SHP77 treated with DMSO at 0.1 percent for 48 hours (cell line): Measurements from ENCODE around the gene SPTLC2.

Source experiments
- DNase-seq: peaks from one replicate; lab custom pipeline; 2025; lab: John Stamatoyannopoulos, UW

Gene SPTLC2

DNA sequence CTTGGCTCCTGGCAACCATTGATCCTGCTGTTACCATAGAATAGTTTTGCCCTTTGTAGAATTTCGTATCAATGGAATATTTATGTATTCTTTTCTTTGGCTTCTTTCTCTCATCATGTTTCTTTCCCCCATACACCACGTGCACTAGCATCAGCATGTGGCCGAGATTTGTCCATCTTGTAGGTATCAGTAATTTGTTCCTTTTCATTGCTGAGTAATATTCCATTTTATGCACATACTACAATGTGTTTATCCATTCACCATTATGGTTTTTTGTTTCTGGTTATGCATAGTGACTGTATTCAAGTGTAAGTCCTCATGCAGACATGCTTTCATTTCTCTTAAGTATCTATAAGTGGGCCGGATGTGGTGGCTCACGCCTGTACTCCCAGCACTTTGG is 113.3 kb downstream of the SPTLC2 start:
- no peak for DNase-seq

DNA sequence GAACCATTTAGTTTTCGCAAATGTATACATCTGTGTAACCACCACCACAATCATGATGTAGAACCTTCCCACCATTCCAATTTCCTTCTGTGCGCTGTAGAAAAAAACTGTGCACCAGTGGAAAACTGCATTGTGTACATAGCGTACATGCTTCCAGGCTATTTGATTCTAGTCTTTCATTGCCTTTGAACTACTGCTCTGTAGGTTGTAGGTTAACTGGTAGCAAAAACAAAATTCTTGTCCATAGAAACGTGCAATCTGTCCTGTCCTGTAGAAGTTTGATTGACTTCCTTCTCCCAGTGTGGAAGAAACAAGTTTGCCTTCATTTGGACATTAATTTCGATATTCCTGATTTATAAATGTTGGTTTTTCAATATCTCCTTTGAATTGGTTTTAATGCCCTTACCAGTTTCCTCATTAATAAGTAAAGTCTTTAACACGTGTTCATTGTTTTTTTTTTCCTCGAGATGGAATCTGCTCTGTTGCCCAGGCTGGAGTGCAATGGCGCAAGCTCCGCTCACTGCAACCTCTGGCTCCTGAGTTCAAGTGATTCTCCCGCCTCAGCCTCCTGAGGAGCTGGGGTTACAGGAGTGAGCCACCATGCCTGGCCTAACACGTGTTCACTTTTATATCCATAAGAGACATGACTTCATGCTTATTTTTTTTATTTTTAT is 114.2 kb downstream of the SPTLC2 start:
- no peak for DNase-seq

DNA sequence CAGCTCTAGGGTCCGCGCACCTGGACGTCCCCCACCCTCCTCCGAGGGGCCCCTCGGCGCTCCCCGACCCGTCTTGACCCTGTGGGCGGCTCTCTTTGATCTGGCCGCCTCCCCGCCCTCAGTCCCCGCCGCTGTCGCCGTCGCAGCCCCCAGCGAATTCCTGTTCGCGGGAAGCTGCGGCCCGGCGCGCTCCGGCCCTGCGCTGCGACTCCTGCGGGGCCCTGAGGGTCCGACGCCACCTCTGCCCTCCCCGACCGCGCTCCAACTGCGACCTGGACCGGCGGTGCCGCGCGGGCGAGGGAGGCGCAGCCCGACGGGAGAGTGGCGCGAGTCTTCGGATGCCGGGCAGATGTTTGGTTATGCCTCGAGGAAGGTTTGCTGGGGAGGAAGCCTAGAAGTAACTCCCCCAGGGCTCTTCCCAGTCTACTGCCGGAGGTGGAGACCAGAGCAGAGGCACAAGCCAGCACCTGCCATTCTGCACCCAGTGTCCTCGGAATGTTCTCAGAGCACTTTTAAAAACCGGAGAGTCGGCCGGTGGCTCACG is 117.4 kb downstream of the SPTLC2 start:
- DNase-seq, result no peak

DNA sequence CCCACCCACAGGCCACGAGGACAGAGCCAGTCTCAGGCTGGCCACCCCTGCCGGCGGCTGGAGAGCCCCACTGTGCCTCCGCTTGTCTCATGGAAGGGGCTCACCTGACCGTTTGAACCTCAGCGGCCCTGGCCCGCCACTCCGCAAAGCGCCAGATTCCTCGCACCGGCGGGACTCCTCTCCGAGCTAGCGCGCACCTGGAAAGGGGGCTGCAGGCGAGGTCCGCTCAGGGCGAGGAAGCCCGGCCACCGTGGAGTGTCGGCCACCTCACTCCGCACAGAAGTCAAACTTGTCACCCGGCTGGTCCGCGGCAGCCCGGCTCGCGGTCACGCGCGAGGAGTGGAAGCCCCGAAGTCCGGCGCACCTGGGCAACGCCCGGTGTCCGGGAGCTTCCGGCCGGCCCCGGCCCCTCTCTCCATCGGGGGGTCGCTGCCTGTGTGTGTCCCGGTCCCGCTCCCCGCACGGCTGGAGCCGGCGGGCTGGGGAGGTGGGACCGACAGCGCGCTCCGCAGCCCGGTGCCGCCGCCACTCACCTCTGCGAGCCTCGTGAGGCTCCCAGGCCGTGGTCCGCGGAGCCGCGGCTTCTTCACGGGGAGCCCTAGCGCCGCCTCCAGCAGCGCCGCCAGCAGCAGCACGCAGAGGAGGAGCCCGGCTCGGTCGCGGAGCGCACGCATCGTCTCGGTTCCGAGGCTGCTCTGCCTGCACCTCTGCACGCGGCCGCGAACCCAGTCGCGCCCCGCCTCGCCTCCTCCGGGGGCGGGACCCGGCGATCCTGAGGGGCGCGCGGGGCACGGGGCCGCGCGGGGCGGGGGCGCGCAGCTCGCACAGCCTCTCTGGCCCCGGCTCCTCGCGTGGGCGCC is 118.1 kb downstream of the SPTLC2 start, which contains the start of gene ISM2:
Gene ISM2 (minus strand): TSS at position 697 of the 860 bp plus-strand sequence. CDS start 23 bp downstream, at position 674.
- no peak for DNase-seq

DNA sequence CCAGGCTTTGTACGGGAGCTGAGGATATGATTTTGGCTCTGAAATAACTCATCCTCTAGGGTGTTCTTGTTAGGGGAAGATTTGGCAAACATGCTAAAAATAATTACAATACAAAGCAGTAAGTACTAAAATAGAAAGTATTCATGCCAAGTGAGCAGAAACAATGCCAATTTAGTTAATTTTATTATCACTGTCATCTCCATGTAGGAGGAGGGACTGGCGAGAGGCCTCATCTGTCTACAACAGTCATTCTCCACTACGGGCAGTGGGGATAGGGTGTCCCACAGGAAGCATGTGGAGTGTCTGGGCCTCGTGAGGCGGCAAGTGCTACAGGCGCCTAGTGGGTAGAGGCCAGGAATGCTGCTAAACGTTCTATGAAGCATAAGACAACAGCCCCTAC is 121.1 kb downstream of the SPTLC2 start:
- DNase-seq, result no peak

DNA sequence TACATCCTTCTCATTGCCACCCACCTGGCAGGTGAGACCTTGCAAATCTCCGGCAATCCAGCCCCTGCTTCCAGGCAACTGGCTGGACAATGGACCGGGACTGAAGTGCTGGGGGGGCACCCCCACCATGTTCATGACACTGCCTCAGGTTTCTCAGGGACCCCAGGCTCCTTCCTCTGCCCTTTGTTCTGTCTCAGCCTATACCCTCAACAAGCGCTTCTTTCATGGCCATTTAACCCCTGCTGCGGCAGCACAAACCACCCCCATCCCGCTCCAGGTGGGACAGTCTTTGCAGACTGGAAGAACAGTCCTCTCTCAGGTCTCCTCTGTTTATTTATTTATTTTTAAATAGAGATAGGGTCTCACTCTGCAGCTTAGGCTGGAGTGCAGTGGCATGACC is 125.4 kb downstream of the SPTLC2 start:
- DNase-seq, result no peak

DNA sequence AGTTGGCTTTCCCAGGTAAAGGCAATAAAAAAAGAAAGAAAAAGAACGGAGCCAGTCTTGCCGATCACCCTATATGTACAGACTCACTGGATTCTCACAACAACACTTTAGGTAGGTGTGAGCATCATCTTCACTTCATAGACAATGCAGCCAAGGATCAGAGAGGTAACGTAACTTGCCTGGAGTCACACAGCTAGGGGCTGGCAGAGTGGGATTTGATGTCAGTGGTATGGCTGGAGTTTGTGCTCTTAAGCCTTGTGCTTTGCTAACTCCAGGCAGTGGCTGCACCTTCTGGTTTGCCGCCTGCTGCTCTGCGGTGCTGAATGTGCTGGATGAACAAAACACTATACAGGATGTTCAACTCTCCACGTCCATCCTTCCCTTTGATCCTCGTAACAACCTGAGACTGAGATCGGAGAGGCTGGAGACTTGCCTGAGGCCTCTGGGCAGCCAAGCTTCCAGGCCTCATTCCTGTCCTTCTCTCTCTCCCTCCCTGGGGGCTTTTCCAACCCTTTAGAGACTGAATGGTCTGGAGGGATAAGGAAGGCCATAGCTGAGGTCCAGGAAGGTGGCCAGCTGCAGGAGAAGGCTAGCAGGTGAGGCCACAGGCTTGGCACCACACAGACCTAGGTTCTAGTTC is 126.0 kb downstream of the SPTLC2 start:
- no peak for DNase-seq

DNA sequence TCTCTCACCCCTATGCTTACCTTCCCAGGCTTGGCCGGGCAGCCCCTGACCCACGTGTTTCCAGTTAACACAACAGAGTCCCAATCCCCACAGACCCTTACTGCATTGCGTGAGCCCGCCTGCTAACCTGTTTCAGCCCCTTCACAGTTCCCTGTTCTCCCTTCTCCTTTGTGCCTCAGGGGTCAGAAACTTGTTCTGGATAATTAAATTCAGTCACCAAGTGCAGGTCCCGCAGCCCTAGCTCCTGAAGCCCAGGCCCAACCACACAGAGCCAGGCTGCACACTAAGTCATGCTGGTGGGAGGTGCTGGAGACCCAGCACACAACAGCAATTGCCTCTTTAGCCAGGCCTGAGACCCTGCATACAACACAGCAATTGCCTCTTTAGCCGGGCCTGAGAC is 127.4 kb downstream of the SPTLC2 start:
- no peak for DNase-seq

DNA sequence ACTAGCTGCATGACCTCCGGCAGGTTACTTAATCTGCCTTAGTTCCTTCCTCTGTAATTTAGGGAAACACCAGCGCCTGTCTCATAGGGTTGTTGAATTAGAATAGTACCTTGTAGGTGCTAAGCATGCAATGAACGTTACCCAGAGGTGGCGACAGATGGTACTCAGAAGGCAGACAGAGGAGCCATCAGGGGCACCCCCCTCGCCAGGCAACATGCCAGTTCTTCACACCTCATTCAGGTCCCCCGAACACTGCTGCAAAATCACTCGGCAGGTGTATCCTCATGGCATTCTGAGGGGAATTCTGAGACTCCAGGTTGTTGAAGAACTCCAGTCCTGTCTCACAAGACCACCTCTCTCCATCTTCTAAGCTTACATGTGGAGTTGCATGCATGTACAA is 127.9 kb downstream of the SPTLC2 start:
- DNase-seq, result no peak

DNA sequence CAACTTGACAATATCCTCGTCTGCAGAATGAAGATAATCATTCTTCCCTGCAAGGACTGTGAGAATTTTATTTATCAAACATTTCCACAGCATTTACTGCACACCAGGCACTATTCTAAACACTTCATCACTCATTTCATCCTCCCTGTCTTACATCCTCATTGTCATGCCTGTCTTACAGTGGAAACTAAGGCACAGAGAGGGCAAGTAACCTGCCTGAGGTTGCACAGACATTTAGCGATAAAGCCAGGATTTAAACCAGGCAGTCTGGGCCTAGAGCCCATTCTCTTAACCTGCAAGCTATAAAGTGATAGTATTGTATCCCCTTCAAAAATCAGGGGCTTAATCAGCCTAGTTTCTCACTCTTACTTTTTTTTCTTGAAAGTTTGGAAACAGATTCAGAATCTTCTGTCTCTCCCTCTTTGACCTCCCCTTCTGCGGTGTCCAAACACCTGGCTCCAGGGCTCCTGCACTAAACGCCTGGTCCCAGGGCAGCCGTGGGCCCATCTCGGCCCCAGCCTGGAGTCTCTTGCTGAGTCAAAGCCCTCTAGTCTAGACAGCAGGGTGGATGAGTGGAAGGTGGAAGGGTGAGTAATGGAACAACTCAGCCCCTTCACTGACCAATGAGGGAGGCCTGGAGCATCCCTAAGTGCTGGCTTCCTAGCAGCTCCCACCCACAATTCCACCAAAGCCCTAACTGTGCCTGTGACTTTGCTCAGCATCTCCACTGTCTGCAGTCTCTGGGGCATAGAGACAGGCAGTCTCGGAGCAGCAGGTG is 130.3 kb downstream of the SPTLC2 start:
- DNase-seq, result no peak

DNA sequence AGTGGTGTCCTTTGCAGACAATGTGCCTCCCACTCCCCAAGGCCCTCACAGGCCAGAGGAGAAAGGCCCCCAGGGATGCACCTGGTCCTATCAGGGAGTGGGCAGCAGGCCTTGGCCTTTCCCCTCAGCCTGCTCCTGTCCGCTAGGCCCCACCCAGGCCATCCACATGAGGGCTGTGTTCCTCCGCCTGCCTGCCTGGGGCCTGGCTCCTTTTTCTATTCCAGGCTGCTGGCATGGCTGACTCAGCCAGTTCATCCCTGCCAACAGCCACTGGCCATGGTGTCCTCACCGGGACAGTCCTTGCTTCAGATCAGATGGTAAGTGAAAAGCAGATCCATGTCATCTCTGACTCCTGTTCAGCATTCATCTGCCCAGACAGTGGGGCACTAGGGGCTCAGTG is 131.2 kb downstream of the SPTLC2 start:
- DNase-seq, result no peak

DNA sequence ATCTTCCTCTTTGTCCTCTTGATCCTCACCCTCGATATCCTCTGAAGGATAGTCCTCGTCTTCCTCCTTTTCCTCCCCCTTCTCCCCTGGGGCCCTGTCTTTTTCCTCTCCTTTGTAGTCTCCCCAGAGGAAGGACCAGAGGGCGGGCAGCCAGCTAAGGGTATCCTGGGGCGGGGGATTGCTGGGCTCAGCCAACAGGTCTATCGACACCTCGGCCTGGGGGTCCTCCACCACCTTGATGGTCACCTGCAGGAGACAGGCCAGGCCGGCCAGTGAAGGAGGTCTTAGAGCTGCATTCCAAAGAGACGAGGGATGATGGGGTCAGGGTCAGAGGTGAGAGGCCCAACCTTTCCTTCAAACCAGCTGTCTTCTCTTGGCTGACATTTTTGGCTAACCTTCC is 134.0 kb downstream of the SPTLC2 start:
- DNase-seq, result no peak

DNA sequence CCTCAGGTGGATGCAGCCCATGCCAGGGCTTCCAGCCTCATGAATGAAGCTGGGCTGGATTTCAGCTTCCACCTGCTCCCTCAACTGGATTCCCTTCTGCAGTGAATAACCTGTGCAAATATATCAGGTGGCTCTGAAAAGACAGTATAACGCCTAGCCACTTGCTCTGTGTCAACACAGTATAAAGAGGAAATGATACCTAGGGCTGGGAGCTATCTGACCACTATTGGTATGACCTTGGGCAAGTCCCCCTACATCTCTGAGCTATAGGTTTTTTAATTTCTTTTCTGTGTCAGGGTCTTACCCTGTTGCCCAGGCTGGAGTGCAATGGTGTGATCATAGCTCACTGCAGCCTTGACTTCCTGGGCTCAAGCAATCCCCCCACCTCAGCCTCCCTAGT is 137.6 kb downstream of the SPTLC2 start:
- DNase-seq, result no peak

DNA sequence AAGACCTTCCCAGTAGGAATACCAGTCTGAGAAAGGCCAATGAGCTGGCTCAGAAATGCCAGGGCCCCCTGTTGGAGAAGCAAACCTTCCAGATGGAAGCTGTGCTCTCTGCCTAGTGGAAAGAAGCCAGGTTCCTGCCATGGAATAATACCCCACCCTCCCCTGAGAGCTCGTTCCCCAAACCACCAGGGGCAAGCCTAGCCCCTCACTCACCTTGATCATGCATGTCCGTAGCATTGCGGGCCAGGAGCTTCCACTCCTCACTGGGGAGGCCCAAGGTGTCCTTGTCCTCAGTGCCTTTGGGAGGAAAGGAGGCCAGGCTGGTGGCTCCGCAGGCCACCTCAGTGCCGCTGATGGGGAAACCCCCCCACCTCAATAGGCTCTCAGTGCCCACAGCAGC is 138.4 kb downstream of the SPTLC2 start:
- DNase-seq, result no peak

DNA sequence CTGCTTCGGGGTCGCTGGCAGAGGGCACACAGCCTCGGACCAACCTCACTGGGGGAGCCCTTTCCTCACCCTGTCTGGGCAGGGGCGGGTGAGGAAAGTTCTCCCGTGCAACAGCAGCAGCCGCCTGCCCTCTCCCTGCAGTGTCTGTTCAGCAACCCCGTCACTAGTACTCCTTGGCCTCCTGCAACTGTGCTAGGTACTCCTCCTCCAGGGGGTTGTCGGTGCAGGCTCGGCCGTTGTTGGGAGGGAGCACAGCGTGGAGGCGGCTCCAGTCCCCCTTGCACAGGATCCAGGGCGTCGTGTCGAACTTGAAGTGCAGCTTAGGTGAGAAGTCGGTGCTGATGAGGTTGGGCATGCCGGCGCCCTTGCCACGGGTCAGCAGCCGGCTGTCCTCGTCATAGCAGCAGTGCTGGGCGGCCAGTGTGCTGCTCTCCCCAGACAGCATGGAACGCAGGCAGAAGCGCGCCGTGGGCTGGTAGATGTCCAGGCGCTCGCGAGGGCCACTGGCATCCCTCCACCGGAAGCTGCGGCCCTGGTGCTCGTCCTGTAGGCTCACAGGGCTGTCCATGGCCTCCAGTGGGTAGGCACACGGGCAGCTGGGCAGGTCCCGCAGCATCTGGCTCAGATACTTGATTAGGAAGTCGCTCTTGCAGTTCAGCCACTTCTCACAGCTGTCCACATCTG is 140.9 kb downstream of the SPTLC2 start:
- no peak for DNase-seq

DNA sequence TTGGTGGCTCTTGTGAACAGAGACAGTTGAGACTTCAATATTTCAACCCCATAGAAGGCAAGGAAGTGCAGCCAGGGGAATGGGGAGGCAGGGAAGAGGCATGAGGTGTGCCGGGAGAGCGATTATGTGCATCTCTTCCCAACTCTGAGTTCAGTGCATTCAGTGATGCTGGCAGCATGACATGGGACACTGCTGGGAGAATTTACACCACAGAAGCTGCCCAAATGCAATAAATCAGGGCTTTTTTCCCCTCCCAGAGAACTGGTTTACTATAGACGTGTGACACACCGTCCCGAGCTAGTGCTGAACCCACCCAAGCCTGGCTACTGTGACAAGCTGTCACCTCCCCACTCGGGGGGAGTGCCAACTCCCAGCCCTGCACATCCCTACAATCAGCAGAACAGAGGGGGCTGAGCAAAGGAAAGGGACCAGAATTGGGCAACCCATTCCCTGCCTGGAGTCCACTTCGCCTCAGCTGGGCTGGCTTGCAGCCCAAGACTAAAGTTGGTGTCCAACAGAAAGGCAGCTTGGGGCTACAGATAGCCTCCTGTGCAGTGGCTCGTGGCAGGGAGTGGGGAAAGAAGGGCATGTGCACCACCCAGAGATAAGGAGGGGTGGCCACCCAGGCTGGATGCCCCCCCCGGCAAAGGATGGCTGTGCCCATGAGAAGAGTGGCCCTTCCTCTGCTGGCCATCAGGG is 141.8 kb downstream of the SPTLC2 start:
- no peak for DNase-seq

DNA sequence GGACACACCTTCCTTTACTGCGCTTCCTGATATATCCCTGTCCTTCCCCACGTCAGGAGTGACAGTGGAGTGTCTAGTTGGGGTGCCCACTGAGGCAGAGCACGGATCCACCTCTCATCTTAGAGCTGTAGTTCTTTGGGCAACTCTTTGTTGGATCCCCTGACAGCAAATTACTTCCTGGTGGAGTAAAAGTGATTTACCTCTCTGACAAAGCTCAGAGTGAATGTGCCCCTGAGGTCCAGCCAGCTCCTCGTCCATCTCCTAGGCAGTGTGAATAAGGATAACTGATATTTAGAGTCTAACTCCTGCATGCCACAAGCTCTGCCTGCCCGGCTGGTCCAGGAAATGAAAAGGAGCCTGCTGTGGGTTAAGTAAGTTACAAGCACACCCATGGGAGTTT is 142.5 kb downstream of the SPTLC2 start:
- DNase-seq, result no peak

DNA sequence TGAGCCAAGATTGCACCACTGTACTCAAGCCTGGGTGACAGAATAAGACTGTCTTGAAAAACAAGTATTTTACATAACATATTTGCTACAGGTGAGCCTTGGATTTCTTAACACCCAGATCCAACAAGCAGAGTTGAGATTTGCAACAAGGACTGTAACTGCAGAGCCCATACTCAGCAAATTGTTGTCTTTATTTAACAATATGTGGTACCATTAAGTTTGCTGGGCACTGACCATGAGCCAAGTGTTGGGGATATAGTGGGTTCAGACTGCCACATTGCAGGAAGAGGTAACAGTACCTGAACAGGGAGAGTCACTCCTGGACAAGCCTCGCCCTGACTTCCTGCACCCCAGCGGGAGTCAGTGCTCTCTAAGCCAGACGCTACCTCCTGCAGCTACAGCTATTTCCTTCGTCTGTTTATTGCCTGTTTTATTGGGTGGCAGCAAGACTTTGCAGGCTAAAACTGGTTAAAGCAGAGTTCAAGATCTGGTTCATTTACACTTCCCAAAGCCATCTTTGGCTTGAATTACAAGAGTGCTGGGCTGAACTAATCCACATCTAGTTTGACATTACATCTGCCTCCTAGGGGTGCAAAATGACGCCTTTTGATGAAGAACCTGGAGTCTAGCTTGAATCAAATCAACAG is 146.1 kb downstream of the SPTLC2 start:
- DNase-seq, result no peak

DNA sequence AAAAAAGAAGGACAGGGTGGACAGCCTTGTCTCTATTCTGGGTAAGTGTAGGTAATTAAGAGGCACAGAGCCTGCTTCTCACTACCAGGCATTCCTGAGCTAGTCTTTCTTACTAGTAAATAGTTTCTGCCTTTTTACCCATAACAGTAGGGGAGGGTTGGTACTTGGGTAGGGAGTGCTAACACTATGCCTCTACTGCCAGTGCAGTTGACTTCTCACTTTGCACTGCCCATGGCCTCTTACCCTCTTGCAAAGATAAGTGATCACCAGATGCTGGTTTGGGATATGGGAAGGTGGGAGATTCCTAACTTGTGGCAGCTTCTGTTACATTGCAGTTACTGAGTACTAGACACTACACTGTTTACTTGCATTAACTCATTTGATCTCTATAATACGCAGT is 146.9 kb downstream of the SPTLC2 start:
- DNase-seq, result no peak

DNA sequence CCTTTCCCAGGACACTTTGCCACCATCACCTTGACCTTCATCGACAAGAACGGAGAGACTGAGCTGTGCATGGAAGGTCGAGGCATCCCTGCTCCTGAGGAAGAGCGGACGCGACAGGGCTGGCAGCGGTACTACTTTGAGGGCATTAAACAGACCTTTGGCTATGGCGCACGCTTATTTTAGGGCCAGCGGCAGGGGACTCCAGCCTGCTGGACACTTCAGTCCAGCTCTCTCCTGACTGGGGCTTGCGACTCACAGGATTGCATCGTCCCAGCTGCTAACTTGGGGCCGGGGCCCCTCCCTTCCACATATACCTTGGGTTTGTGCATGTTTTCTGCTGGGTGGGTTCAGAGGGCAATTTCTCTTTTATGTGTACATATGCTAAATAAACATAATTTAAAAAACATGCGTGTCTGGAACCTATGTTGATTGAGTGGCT is 147.4 kb downstream of the SPTLC2 start:
- DNase-seq, result no peak
